ENCODE data around the gene BCKDHB.

Gene BCKDHB

DNA sequence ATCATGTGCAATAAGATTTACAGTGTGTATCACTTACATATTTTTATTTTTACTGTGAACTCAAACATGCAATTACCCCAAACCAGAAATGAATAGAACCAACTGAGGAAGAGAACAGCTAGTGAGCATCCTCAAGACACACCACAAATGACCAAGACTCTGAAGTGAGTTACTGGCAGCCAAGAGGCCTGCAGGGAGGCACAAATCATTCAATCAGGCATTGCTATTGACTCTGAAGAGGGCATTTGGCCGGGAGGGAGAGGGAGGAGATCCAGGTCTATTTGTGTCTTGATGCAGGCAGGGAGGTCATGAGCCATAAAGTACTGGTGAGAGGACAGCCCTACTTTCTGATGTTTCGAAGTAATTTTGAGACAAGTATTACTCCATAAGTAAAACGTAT is 257.7 kb downstream of the BCKDHB start:
- TF ChIP-seq, protein P1, sequence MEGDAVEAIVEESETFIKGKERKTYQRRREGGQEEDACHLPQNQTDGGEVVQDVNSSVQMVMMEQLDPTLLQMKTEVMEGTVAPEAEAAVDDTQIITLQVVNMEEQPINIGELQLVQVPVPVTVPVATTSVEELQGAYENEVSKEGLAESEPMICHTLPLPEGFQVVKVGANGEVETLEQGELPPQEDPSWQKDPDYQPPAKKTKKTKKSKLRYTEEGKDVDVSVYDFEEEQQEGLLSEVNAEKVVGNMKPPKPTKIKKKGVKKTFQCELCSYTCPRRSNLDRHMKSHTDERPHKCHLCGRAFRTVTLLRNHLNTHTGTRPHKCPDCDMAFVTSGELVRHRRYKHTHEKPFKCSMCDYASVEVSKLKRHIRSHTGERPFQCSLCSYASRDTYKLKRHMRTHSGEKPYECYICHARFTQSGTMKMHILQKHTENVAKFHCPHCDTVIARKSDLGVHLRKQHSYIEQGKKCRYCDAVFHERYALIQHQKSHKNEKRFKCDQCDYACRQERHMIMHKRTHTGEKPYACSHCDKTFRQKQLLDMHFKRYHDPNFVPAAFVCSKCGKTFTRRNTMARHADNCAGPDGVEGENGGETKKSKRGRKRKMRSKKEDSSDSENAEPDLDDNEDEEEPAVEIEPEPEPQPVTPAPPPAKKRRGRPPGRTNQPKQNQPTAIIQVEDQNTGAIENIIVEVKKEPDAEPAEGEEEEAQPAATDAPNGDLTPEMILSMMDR (IDR thresholded peaks at IDR 0.05; ENCODE audit: low read depth, low read length) = no peak
- no peak overlapping the region for H3K4me3 ChIP-seq (ENCODE audit: low read depth, low read length)

DNA sequence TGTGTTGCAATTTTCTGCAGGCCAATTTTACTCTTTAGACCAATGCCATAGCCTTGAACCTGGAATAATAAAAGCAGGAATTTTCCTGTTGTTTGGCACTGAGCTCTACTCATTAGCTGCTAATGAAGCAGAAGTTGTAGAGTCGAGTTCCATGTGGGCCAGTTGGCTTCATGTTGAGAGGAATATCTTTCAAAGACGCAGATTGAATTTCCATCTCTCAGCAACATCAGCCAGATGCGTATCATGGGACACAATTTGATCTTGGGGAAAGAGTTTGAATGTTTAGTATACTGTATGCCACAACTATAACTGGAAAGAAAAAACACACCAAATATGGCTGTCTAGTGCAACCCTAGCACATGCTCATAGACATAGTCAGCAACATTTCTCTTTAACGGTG is 259.6 kb downstream of the BCKDHB start:
- H3K4me3 ChIP-seq (ENCODE audit: low read depth, low read length) = no peak overlapping the region
- TF ChIP-seq, protein P1 (IDR thresholded peaks at IDR 0.05; ENCODE audit: low read depth, low read length) = no peak

DNA sequence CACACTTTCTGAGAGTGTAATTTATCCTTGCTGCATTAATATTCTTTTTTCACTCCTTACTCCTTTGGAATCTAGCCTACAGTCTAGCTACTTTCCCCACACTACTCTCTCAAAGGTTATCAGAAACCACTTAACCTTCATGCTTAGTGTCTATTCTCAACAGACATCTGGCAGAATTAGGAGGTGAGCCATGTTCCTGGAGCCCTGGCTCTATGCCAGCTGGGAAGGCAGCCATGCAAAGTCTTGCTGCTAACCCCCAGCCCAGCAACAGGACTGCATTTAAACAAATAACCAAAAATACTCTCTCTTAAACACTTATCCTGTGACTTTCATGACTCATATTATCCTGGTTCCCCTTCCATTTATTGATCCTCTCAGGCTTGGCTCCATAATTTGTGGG is 260.2 kb downstream of the BCKDHB start:
- TF ChIP-seq, protein P1 (IDR thresholded peaks at IDR 0.05; ENCODE audit: low read depth, low read length) = no peak
- H3K4me3 ChIP-seq (ENCODE audit: low read depth, low read length) = no peak overlapping the region

DNA sequence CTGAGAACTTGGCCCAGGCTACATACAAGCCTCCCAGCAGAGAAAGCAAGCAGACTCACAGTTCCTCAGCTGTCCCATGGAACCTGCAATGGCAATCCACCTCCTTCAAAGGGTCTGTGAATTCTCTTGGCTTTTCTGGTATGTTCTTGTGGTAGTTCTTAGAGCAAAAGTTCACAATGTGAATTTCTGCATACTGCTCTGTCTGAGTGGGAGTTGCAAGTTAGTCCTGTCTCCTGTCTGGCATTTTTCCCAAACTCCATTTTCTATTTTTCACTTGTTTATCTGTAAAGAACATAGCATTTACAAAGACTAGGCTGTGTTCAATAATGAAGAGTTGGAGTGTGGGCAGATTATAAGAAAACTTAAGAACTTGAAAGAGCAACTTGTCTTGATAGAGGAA is 269.9 kb downstream of the BCKDHB start:
- TF ChIP-seq, protein P1 (IDR thresholded peaks at IDR 0.05; ENCODE audit: low read depth, low read length) = no peak
- H3K4me3 ChIP-seq (ENCODE audit: low read depth, low read length) = no peak overlapping the region

DNA sequence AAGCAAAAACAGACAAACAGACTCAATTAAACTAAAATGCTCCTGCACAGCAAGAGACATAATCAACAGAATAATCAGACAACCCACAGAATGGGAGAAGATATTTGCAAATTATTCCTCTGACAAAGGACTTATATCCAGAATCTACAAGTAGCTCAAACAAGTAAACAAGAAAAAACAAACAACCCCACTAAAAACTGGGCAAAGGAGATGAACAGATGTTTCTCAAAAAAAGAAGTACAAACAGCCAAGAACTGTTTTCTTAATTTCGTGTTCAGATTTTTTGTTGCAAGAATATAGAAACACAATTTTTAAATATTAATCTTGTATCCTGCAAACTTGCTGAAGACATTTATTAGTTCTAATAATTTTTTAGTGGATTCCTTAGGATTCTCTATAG is 274.1 kb downstream of the BCKDHB start:
- no peak overlapping the region for H3K4me3 ChIP-seq (ENCODE audit: low read depth, low read length)
- TF ChIP-seq, protein P1 (IDR thresholded peaks at IDR 0.05; ENCODE audit: low read depth, low read length) = no peak

DNA sequence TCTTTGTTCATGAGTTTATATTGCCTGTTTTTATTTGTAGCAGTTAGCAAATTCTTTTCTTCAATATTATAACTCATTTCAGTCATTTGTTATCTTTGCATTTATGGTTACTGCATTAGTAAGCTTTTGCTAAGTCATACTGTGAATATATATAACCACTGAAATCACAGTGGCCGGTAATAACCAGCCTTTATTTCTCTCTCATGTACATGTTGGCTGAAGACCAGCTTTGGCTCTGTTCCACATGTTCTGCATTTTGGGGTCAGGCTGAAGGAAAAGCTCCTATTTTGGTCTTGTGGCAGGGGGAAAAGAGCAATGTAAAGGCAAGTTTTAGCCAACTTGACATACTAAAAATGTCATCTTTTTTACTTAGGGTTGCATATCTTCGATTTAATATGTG is 276.3 kb downstream of the BCKDHB start:
- no peak overlapping the region for H3K4me3 ChIP-seq (ENCODE audit: low read depth, low read length)
- TF ChIP-seq, protein P1 (IDR thresholded peaks at IDR 0.05; ENCODE audit: low read depth, low read length) = no peak

DNA sequence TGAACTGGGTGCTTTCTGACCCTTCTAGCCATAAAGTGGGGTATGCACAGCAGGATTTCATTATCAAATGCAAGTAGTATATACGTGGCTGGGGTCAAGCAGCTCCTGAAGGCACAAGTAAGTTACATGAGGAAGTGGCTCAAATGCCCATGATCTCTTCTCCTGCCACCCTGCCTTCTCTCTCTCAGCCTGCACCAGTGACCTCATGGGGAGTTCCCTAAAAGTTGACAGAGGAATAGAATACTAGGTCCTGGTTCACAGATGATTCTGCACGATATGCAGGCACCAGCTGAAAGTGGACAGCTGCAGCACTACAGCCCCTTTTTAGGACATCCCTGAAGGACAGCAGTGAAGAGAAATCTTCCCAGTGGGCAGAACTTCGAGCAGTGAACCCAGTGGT is 282.0 kb downstream of the BCKDHB start:
- TF ChIP-seq, protein P1 (IDR thresholded peaks at IDR 0.05; ENCODE audit: low read depth, low read length) = no peak
- H3K4me3 ChIP-seq (ENCODE audit: low read depth, low read length) = no peak overlapping the region
